HG02981 (cell line): ENCODE measurements around the gene OSM.
A peak's percentile ranks its signal among the peaks of the same experiment; 100 is the strongest.

ENCODE experiments used
- ATAC-seq: cut with Tn5 transposase; IDR thresholded peaks from one replicate; pipeline ENCODE4 v1.9.1; 2021; ENCODE audit warnings: mild to moderate bottlenecking, moderate library complexity; ENCODE audit not compliant: unreplicated experiment

OSM gene

GRCh38 chr22:30297991-30298701, 31.5 kb upstream of the OSM start:
- no peak for ATAC-seq

- no peak for ATAC-seq
Measured at GRCh38 chr22:30297276-30297990, 30.8 kb upstream of the OSM start.

DNA sequence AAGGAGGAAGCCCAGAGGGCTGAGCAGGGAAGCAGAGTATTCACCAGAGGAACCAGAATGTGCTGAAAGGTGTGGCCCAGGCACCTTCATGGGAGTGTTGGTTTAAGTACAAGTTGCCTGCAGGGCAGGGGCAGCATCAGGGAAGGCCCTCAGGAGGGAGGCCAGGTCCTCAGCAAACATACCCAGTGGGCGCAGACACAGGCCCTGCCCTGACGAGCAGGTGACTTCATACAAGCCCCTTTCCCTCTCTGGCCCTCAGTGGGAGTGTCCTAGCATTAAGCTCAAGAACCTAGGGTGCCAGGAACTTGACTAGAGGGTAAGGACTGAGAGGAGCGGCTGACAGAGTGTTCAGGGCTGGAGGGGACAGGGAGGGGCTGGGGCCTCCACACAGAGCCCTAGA, 30.2 kb upstream of the OSM start:
- ATAC-seq: no peak

GRCh38 chr22:30296324-30296723, 29.7 kb upstream of the OSM start:
- no peak for ATAC-seq

DNA sequence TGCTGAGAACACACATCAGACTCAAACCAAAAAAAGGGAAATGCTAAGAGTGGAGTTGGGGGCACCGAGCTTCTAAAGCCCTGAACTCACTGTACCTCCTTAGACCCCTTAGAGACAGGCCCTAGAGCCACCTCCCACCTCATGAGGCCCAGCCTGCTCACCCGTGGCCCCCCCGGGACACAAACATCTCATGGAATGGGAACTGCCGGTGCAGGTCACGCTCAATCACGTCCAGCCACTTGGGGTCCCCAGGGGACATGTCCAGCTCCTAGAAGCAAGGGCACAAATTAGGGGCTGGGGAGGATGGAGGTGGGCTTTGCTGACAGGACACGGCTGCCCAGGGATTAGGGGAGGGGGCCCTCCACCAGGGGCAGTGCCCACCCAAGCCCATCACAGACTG, 28.9 kb upstream of the OSM start:
- no peak for ATAC-seq

- no peak for ATAC-seq
Measured at GRCh38 chr22:30294830-30295229, 28.2 kb upstream of the OSM start.

GRCh38 chr22:30294066-30294465, 27.4 kb upstream of the OSM start:
- no peak for ATAC-seq

- no peak for ATAC-seq
Measured at GRCh38 chr22:30293026-30293425, 26.4 kb upstream of the OSM start.

GRCh38 chr22:30292069-30292970, 25.7 kb upstream of the OSM start:
- no peak for ATAC-seq

DNA sequence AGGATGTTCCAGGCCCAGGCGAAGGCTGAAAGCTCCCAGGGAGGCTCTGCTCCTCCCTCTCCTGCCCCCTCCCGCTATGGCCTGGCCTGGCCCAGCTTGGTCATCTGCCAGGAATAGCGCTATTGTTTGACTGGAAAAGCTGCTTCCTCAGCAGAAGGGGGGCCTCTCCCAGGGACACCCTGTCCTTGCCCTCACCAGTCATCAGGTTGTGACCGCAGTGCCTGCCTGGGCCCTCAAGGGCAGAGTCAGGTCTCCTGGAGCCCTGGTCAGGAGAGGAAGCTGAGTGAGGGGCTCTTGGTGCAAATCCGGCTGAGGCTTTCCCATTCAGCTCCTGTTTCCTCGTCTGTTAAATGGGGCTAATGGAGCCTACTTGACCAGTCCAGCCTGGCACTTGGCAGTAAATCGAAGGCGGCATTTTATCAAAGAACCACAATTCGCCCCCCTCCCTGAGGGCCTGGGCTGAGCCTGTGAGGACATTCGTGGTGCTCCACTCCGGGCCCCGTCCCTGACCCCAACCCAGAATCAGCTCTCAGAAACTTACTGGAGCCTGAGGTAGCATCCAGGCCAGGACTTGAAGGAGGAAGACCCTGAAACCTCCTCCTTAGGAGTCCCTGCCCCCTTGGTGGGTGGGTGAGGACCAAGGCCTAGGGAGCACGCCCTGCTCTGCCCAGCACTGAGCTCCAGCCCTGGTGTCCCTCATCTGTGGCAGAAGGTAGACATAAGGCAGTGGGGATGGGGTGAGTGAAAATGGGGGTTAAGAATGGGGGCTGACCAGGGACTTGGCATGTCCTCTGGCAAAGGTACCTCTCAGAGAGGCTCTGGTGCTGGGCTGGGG, 24.6 kb upstream of the OSM start:
- ATAC-seq: no peak

DNA sequence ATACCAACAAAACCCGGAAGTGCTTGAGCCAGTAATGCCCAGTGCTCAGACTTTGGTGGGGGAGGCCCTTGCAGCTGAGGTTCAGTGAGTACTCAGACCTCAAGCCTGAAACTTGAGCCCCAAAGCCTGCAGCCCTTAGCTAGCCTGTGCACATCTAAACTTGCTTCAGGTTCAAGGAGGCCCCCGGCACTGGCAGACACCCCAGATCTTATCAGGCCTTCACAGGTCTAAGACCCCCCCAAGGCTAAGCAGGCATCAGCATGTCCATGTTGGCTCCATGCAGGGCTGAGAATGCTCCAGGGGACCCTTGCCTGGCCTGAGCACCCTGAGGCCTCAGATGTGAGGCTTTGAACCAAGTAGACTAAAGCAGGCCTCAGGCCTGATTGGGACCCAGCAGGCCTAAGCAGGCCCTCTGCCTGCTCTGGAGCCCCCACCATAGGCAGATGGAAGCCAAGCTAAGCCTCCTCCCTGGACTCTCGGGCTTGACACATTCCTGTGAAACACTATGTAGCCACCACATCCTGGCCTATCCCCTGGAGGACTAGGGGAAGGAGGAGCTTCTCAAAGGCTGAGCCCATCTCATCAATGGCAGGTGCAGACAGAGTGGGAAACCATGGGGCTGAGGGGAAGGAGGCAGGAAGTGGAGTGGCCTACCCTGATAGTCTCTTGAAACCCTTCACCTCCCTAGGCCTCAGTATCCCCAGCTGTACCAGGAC, 23.8 kb upstream of the OSM start:
- ATAC-seq: no peak

DNA sequence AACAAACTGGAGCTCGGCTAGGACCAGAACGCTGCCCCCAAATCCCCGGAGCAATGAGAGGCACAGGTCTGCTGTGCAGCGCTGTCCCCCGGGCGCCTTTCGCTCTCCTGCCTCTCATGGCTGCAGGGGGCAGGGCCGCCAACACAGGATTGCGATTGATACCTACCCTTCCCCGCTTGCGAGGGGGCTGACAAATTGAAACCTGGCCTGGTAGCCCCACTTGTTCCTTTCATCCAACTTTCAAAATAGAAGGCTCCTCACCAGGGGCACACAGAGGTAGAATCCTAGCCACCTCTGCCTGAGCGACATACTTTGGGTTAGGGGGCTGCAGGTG, 23.3 kb upstream of the OSM start:
- peak; percentile 19 for ATAC-seq

GRCh38 chr22:30289141-30289979, 22.7 kb upstream of the OSM start, which contains the start of gene CASTOR1:
TSS of gene CASTOR1 (minus strand) at chr22:30289505. CDS start at chr22:30289497, 8 bp downstream.
- ATAC-seq: peak; percentile 54

GRCh38 chr22:30288419-30289140, 21.9 kb upstream of the OSM start:
- ATAC-seq: no peak

- ATAC-seq: no peak
Measured at GRCh38 chr22:30287648-30288418, 21.2 kb upstream of the OSM start.

DNA sequence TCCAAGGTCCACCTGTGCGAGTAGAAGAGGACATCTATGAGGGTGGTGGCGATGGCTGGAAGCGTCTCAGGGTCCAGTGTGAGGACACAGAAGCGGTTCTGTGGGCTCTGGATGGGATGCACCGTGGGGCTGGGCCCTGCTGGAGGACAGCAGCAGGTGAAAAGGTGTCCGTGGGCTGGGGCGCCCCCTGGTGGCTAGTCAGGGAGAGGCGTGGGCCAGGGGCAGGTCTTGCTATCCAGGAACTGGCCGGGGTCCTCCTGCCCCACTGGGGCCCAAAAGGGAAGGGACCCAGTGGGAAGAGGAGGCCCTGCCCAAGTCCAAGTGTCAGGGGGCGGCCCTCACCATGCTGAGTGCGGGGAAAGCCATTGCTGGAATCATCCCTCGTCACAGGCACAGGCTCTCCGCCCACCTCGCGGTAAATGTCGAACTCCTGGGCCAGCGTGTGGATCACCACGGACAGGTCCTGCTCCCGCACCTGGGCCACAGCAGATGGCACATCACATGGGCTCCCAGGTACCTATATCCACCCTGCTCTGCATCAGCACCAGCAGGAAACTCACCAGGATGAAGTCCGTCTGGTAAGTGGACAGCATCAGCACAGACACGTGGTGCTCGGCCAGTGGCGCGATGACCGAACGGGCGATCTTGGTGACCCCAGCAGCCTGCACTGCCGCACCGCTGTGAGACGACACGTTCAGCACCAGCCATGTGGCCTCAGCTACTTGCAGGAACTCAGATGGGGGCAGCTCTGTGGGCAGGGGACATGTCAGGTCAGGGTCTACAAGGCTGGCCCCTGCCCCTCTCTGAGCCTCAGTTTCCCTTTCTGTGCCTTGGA, 20.4 kb upstream of the OSM start:
- ATAC-seq: no peak

DNA sequence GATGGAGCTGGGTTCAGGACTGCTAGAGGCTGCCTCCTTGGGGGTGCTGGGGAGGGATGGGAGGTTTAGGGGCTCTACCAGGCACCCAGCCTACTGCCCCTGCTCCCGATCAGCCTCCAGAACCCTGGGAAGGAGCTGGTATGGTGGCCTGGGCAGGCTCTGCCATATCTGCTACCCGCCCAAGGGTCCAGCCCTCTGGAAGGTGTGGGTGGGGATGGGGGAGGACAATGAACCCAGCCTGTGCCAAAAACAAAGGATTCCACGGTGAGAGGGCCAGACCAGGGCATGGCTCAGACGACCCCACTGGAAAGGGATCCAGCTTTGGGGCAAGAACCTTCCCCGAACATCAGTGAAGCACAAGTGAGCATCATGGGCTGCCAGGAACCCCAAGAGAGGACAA, 19.7 kb upstream of the OSM start:
- ATAC-seq: no peak
